Epithelial cell of esophagus (primary cell): ENCODE results near the gene SRSF7.
A peak's percentile ranks its signal among the peaks of the same experiment; 100 is the strongest.
"Not testable (repeated sequence)": the region's sequence is repeated elsewhere in the genome, so short reads cannot be mapped to it uniquely, and the experiment has no call there.

Source experiments
- DNase-seq: peaks from one replicate; pipeline ENCODE4 v3.0.0; 2010; ENCODE audit warnings: low read depth
- H3K4me3 ChIP-seq: 2 replicates; pipeline ENCODE4 v1.5.1; 2011; ENCODE audit warnings: mild to moderate bottlenecking, low read length, control low read depth
- TF ChIP-seq, protein P1 (sequence below): IDR thresholded peaks from 2 replicates; pipeline ENCODE4 v1.5.1; 2011; ENCODE audit warnings: low read depth, mild to moderate bottlenecking, low read length, control low read depth, inconsistent platforms; ENCODE audit not compliant: insufficient read depth; ENCODE audit errors: missing control alignments

The SRSF7 gene

DNA sequence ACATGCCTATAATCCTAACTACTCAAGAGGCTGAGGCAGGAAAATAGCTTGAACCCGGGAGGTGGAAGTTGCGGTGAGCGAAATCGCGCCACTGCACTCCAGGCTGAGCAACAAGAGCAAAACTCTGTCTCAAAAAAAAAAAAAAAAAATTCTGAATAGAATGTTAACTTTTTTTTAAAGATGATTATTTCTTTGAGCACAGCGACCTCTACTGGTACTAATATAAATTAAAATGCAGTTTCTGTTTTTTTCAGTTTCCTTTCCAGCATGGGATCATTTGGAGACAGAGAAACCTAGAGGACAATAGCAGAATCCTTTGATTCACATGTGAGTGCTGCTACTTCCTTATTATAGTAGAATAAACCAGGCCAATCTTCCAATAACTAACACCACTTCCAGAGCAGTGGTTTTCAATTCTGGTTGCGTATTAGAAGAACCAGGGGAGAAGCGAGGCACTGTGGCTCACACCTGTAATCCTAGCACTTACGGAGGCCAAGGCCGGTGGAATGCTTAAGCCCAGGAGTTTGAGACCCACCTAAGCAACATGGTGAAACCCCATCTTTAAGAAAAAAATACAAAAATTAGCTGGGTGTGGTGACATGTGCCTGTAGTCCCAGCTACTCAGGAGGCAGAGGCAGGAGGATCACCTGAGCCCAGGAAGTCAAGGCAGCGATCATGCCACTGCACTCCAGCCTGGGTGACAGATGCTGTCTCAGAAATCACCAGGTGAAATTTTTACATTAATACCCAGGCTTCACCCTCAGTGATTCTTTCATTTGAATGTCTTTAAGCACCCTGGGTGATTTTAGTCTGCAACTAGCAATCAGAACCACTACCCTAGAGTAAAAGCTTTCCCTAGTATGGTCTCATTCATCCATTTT lies 10.1 kb downstream of the SRSF7 start:
- TF ChIP-seq, protein P1, sequence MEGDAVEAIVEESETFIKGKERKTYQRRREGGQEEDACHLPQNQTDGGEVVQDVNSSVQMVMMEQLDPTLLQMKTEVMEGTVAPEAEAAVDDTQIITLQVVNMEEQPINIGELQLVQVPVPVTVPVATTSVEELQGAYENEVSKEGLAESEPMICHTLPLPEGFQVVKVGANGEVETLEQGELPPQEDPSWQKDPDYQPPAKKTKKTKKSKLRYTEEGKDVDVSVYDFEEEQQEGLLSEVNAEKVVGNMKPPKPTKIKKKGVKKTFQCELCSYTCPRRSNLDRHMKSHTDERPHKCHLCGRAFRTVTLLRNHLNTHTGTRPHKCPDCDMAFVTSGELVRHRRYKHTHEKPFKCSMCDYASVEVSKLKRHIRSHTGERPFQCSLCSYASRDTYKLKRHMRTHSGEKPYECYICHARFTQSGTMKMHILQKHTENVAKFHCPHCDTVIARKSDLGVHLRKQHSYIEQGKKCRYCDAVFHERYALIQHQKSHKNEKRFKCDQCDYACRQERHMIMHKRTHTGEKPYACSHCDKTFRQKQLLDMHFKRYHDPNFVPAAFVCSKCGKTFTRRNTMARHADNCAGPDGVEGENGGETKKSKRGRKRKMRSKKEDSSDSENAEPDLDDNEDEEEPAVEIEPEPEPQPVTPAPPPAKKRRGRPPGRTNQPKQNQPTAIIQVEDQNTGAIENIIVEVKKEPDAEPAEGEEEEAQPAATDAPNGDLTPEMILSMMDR, result peak; percentile 36
- peak; percentile 27 for DNase-seq
- H3K4me3 ChIP-seq, result no peak overlapping the region

DNA sequence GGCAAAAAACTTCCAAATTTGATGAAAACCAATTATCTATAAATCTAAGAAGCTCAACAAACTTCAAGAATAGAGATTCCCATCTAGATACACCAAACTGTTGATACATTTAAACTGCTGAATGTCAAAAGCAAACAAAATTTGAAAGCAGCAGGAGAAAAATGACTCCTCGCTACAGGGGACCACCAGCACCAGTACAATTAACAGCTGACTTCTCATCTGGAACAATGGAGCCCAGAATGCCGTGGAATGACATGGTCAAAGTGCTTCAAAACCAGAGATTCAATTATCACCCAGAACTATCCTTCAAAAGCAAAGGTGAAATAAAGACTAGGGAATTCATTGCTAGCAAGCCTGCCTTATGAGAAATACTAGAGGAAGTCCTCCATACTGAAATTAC lies 11.6 kb downstream of the SRSF7 start:
- H3K4me3 ChIP-seq, result no peak overlapping the region
- TF ChIP-seq, protein P1, result no peak
- DNase-seq, result no peak

DNA sequence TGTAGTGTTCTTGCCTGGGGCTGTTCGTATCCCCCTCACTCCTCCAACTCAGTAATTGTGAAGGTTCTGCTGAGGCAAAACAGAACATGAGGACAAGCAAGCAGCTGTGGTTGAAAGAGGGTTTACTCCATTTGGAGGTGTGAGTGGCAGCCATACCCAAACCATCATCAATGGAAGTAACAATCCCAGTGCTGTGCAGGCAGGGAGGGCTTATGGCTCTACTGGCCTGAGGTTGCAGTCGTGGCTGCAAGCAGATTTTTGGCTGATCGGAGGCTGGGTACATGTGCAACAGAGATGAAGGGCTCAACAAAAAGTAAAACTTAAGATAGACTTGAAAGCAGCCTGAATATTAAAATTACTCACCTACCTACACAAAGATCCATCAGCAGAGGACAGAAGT lies 13.2 kb downstream of the SRSF7 start:
- TF ChIP-seq, protein P1, result no peak
- DNase-seq, result no peak
- no peak overlapping the region for H3K4me3 ChIP-seq

DNA sequence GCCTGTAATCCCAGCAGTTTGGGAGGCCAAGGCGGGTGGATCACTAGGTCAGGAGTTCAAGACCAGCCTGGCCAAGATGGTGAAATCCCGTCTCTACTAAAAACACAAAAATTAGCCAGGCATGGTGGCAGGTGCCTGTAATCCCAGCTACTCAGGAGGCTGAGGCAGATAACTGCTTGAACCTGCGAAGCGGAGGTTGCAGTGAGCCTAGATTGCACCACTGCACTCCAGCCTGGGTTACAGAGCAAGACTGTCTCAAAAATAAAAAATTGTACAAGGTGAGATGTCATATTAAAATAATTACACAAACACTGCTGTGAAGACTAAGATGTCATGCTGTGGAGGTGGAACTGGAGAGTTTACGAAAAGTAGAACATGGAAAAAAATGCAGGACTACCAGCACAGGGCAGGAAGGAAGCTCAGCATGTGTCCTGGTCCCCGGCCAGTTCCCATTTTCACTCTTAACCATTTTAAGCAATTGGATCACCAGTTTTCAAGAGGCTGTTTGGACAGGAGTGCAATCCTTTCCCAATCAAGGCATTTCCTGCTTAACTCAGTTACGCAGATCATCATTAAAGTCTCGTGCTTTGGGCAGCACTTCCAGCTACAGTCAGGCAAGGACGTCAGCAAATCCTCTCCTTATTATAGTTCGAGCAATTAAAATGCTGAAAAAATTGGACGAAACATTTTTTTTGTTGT lies 14.0 kb downstream of the SRSF7 start:
- not testable (repeated sequence) for H3K4me3 ChIP-seq, DNase-seq

DNA sequence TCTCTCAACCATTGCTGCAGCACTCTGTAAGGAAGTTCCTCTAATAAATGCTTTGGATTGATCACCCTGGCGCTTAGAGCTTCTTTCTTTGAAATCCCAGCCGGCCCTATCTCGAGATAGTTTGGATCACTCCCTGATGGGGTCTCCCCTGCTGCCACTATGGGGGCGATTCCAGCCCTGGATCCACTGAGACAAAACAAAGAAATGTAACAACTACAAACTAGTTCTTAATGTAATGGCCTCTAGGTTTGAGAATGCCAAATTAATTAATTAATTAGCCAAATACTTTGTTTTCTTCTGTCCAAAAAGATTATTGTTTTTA lies 15.2 kb downstream of the SRSF7 start:
- H3K4me3 ChIP-seq, result no peak overlapping the region
- TF ChIP-seq, protein P1, result no peak
- DNase-seq, result no peak

DNA sequence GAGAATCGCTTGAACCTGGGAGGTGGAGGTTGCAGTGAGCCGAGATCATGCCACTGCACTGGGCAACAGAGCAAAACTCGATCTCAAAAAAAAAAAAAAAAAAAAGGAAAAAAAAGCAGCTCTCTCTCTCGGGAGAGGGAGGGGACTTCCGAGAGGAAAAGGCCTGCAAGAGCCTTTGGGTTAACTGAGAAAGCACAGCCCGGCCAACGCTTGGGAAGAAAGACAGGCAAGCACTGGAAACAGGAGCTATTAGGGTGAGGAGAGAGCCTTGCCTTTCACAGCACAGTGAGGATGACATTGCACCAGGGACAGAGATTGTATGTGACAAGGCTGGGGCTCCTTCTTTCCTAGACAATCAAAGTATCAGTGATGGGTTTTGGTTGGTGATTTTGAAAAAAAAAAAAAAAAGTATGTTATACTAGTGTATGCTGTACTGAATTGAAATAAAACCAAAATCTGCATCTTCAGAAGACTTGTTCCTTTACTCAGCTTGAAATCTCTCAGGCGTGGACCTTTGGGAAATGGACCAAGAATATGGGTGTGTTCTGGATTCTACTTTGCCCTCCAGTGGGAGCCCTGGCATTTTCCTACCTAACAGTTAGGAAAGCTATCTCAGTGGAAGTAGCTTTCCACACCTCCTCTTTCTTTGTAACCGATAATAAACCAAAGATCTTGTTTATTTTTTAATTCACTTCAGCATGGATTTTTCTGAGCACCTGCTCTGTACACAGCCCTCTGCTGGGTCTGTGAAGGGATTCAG lies 16.7 kb downstream of the SRSF7 start:
- no peak overlapping the region for H3K4me3 ChIP-seq
- TF ChIP-seq, protein P1, result no peak
- DNase-seq, result no peak

DNA sequence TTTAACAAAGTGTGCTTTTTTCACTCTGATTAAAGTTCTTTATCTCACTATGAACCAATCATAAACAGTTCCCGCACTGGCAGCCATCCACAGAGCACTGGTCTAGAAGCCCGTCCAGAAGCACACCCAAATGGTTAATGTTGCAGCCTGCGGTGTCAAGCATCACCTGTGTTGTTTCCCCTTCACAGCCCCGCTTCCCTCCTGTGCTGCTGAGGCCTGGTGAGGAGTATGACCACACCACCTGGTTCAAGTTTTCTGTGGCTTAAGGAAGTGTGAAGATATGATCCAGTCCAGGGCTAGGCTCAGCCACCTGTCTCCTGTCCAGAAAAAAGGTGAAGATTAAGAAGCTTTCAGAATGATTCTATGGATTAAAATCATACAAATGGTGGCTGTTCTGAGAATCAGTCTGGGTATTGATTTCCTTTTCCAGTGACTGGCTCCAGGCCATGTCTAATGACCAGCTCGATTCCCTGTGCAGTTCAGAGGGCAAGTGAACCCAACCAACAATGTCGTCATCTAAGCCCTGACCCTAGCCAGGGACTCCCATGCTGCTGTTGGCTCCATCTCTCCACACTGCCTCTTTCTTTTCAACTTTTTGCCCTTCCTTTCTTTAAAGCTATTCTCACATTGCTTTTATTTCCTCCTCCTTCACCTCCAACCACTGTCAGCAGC lies 17.7 kb downstream of the SRSF7 start:
- TF ChIP-seq, protein P1, result no peak
- no peak overlapping the region for H3K4me3 ChIP-seq

More for the DNA sequence above, 17.7 kb downstream of the SRSF7 start:
- no peak for DNase-seq
